EL (cell line): Measurements from ENCODE around the gene EPB41L4B.

Source experiments
- DNase-seq: peaks from one replicate; pipeline ENCODE4 v3.0.0-alpha.2; 2016

EPB41L4B gene

GRCh38 chr9:109192732-109193361, 128.0 kb downstream of the EPB41L4B start:
- DNase-seq = peak; percentile 20

GRCh38 chr9:109191746-109192145, 129.1 kb downstream of the EPB41L4B start:
- DNase-seq = no peak

- DNase-seq = peak; percentile 78
These were observed 130.7 kb downstream of the EPB41L4B start for GRCh38 chr9:109190151-109190550.

- no peak for DNase-seq
These were observed 133.9 kb downstream of the EPB41L4B start for GRCh38 chr9:109186857-109187520.

- DNase-seq = peak; percentile 50
These were observed 137.7 kb downstream of the EPB41L4B start for GRCh38 chr9:109182940-109183798.

GRCh38 chr9:109182550-109182939, 138.3 kb downstream of the EPB41L4B start:
- no peak for DNase-seq

- no peak for DNase-seq
These were observed 139.6 kb downstream of the EPB41L4B start for GRCh38 chr9:109181284-109181683.

- DNase-seq = no peak
These were observed 140.9 kb downstream of the EPB41L4B start for GRCh38 chr9:109179801-109180523.

GRCh38 chr9:109176963-109177362, 143.9 kb downstream of the EPB41L4B start:
- no peak for DNase-seq

GRCh38 chr9:109176386-109176785, 144.5 kb downstream of the EPB41L4B start:
- no peak for DNase-seq

GRCh38 chr9:109172935-109173334, 147.9 kb downstream of the EPB41L4B start:
- no peak for DNase-seq

- peak; percentile 85 for DNase-seq
These were observed 148.9 kb downstream of the EPB41L4B start for GRCh38 chr9:109171926-109172325.

- no peak for DNase-seq
These were observed 152.7 kb downstream of the EPB41L4B start for GRCh38 chr9:109168170-109168569.

GRCh38 chr9:109167716-109168115, 153.1 kb downstream of the EPB41L4B start:
- DNase-seq = no peak

GRCh38 chr9:109166771-109167601, 153.9 kb downstream of the EPB41L4B start, which contains the start of gene FRRS1L:
FRRS1L (minus strand) TSS chr9:109167249; CDS start chr9:109167138, 111 bp downstream.
- DNase-seq = no peak

- DNase-seq = no peak
These were observed 154.6 kb downstream of the EPB41L4B start for GRCh38 chr9:109166171-109166770.

- DNase-seq = no peak
These were observed 156.8 kb downstream of the EPB41L4B start for GRCh38 chr9:109164042-109164441.

- DNase-seq = no peak
These were observed 157.7 kb downstream of the EPB41L4B start for GRCh38 chr9:109163194-109163593.

GRCh38 chr9:109162677-109163076, 158.2 kb downstream of the EPB41L4B start:
- DNase-seq = no peak

- no peak for DNase-seq
These were observed 159.4 kb downstream of the EPB41L4B start for GRCh38 chr9:109161471-109161870.

- DNase-seq = no peak
These were observed 161.3 kb downstream of the EPB41L4B start for GRCh38 chr9:109159583-109159982.

GRCh38 chr9:109158651-109159050, 162.2 kb downstream of the EPB41L4B start:
- DNase-seq = peak; percentile 11
